ENCODE data around the gene ZBTB45. TPM values are rescaled to one million over a fixed set of nuclear protein-coding genes. Genes with fewer than 3 reads are reported as not detected.

Gene ZBTB45
- total and polyA plus RNA-seq, 9 of the 15 experiments (the other 6 are each of a cell fraction or from before 2014, with no cell fraction given) = 0.08 to 16.1 (median 1.8) TPM

- no peak for TF ChIP-seq GATAD2A (IDR thresholded peaks at IDR 0.05)
- TF ChIP-seq SRF (CRISPR knock-in tag; IDR thresholded peaks at IDR 0.05) = no peak
- peak; percentile 35; the same call in 1 of the 2 replicates for TF ChIP-seq FOXM1 (IDR thresholded peaks at IDR 0.05; ENCODE audit: low read depth)
- TF ChIP-seq FOXM1 (CRISPR knock-in tag; IDR thresholded peaks at IDR 0.05; ENCODE audit: low read depth) = no peak; the same call in 1 of the 2 replicates
- TF ChIP-seq FUS (optimal IDR thresholded peaks at IDR 0.05; ENCODE audit: low read depth, low read length) = no peak
- no peak for TF ChIP-seq ZNF124 (CRISPR knock-in tag; IDR thresholded peaks at IDR 0.05)
- no peak for TF ChIP-seq ZNF699 (CRISPR knock-in tag; IDR thresholded peaks at IDR 0.05; ENCODE audit: insufficient replicate concordance)
- TF ChIP-seq, protein P1, sequence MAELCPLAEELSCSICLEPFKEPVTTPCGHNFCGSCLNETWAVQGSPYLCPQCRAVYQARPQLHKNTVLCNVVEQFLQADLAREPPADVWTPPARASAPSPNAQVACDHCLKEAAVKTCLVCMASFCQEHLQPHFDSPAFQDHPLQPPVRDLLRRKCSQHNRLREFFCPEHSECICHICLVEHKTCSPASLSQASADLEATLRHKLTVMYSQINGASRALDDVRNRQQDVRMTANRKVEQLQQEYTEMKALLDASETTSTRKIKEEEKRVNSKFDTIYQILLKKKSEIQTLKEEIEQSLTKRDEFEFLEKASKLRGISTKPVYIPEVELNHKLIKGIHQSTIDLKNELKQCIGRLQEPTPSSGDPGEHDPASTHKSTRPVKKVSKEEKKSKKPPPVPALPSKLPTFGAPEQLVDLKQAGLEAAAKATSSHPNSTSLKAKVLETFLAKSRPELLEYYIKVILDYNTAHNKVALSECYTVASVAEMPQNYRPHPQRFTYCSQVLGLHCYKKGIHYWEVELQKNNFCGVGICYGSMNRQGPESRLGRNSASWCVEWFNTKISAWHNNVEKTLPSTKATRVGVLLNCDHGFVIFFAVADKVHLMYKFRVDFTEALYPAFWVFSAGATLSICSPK (IDR thresholded peaks at IDR 0.05; ENCODE audit: borderline replicate concordance) = no peak
- no peak; the same call in 1 of the 2 replicates for TF ChIP-seq ELF2 (CRISPR knock-in tag; IDR thresholded peaks at IDR 0.05)
- TF ChIP-seq PHTF2 (CRISPR knock-in tag; IDR thresholded peaks at IDR 0.05) = no peak
- no peak for TF ChIP-seq ZNF146 (CRISPR knock-in tag; IDR thresholded peaks at IDR 0.05; ENCODE audit: unreplicated experiment)
- no peak for TF ChIP-seq NFXL1 (CRISPR knock-in tag; IDR thresholded peaks at IDR 0.05)
- no peak; the same call in 1 of the 2 replicates for TF ChIP-seq MYNN (IDR thresholded peaks at IDR 0.05)
- TF ChIP-seq MYNN (CRISPR knock-in tag; IDR thresholded peaks at IDR 0.05) = no peak
- TF ChIP-seq GABPA (tag; conservative IDR thresholded peaks at IDR 0.05; ENCODE audit: low read depth) = peak; percentile 93
- no peak for TF ChIP-seq DACH1 (IDR thresholded peaks at IDR 0.05; ENCODE audit: partially characterized antibody)
- no peak for TF ChIP-seq RBM25 (IDR thresholded peaks at IDR 0.05; ENCODE audit: low read depth, low read length, severe bottlenecking)
- no peak for TF ChIP-seq CC2D1A (IDR thresholded peaks at IDR 0.05)
- TF ChIP-seq CBX8 (IDR thresholded peaks at IDR 0.05; ENCODE audit: borderline replicate concordance, extremely low read depth, low read depth, low read length, poor library complexity, severe bottlenecking) = no peak
- peak; percentile 49 for TF ChIP-seq NUFIP1 (IDR thresholded peaks at IDR 0.05; ENCODE audit: partially characterized antibody)
- TF ChIP-seq, protein P2, sequence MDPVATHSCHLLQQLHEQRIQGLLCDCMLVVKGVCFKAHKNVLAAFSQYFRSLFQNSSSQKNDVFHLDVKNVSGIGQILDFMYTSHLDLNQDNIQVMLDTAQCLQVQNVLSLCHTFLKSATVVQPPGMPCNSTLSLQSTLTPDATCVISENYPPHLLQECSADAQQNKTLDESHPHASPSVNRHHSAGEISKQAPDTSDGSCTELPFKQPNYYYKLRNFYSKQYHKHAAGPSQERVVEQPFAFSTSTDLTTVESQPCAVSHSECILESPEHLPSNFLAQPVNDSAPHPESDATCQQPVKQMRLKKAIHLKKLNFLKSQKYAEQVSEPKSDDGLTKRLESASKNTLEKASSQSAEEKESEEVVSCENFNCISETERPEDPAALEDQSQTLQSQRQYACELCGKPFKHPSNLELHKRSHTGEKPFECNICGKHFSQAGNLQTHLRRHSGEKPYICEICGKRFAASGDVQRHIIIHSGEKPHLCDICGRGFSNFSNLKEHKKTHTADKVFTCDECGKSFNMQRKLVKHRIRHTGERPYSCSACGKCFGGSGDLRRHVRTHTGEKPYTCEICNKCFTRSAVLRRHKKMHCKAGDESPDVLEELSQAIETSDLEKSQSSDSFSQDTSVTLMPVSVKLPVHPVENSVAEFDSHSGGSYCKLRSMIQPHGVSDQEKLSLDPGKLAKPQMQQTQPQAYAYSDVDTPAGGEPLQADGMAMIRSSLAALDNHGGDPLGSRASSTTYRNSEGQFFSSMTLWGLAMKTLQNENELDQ (CRISPR knock-in tag; IDR thresholded peaks at IDR 0.05; ENCODE audit: borderline replicate concordance) = 0 out of 2 replicates have a peak, but pooled peaks have one; percentile 6
- TF ChIP-seq ZNF583 (CRISPR knock-in tag; IDR thresholded peaks at IDR 0.05) = no peak
- peak in 1 of 2 experiments; percentile 48; a peak in 1 of 4 replicates for TF ChIP-seq ETV6 (IDR thresholded peaks at IDR 0.05; ENCODE audit: borderline replicate concordance in 1 of 2, low read depth in 2 of 2, low read length in 1 of 2)
- no peak for TF ChIP-seq ETV6 (CRISPR knock-in tag; IDR thresholded peaks at IDR 0.05; ENCODE audit: borderline replicate concordance)
- TF ChIP-seq PCBP1 (IDR thresholded peaks at IDR 0.05; ENCODE audit: low read depth, low read length, poor library complexity, severe bottlenecking) = no peak
Observed at GRCh38 chr19:58559275-58560006, 39.8 kb upstream of the ZBTB45 start (continued).

Measured in K562 (cell line).